ENCODE measurements around the gene SCYL2.
"Not testable (repeated sequence)": the region's sequence is repeated elsewhere in the genome, so short reads cannot be mapped to it uniquely, and the experiment has no call there.

SCYL2 gene

GRCh38 chr12:100263131-100263530 is 3.8 kb upstream of the SCYL2 start:
- no peak overlapping the region for H3K4me3 ChIP-seq (ENCODE audit: low read depth, low read length)
- H2AFZ ChIP-seq (ENCODE audit: low read length, unreplicated experiment) = no peak overlapping the region
- H3K4me1 ChIP-seq (ENCODE audit: control insufficient read depth, insufficient read depth, low read length, unreplicated experiment) = peaks cover 3% of the 10 kb centered on the region
- H3K27ac ChIP-seq (ENCODE audit: low read depth, low read length) = no peak overlapping the region
- no peaks in the 10 kb centered on the region for H3K27me3 ChIP-seq (ENCODE audit: insufficient read depth, low read length)
- peaks cover 7% of the 10 kb centered on the region for H3K79me2 ChIP-seq (ENCODE audit: control insufficient read depth, insufficient read depth, low read length, unreplicated experiment)
- no peaks in the 10 kb centered on the region for H3K36me3 ChIP-seq (ENCODE audit: insufficient read depth, low read length)

DNA sequence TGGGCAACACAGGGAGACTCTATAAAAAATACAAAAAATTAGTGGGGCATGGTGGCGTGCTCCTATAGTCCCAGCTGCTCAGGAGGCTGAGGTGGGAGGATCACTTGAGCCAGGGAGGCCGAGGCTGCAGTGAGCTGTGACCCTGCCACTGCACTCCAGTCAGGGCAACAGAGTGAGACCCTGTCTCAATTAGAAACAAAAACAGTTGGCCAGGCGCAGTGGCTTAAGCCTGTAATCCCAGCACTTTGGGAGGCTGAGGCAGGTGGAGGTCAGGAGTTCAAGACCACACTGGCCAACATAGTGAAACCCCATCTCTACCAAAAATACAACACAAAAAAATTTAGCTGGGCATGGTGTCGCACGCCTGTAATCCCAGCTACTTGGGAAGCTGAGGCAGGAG is 1.9 kb upstream of the SCYL2 start:
- H2AFZ ChIP-seq (ENCODE audit: low read length, unreplicated experiment); H3K27me3 ChIP-seq (ENCODE audit: insufficient read depth, low read length); H3K36me3 ChIP-seq (ENCODE audit: insufficient read depth, low read length); H3K4me3 ChIP-seq (ENCODE audit: low read depth, low read length); H3K27ac ChIP-seq (ENCODE audit: low read depth, low read length): not testable (repeated sequence)
- H3K4me1 ChIP-seq (ENCODE audit: control insufficient read depth, insufficient read depth, low read length, unreplicated experiment) = peaks cover 15% of the 10 kb centered on the region
- H3K79me2 ChIP-seq (ENCODE audit: control insufficient read depth, insufficient read depth, low read length, unreplicated experiment) = peaks cover 26% of the 10 kb centered on the region

- H3K4me1 ChIP-seq (ENCODE audit: control insufficient read depth, insufficient read depth, low read length, unreplicated experiment) = peaks cover 15% of the 10 kb centered on the region
- peak overlapping the region; percentile 96 for H3K4me3 ChIP-seq (ENCODE audit: low read depth, low read length)
- H3K36me3 ChIP-seq (ENCODE audit: insufficient read depth, low read length) = no peaks in the 10 kb centered on the region
- no peaks in the 10 kb centered on the region for H3K27me3 ChIP-seq (ENCODE audit: insufficient read depth, low read length)
- peak overlapping the region; percentile 96 for H2AFZ ChIP-seq (ENCODE audit: low read length, unreplicated experiment)
- H3K27ac ChIP-seq (ENCODE audit: low read depth, low read length) = no peak overlapping the region; the same call in 1 of the 2 replicates
- peaks cover 34% of the 10 kb centered on the region for H3K79me2 ChIP-seq (ENCODE audit: control insufficient read depth, insufficient read depth, low read length, unreplicated experiment)
These were observed 1.0 kb upstream of the SCYL2 start for GRCh38 chr12:100265732-100266584.

GRCh38 chr12:100266585-100266834 is 467 bp upstream of the SCYL2 start:
- H2AFZ ChIP-seq (ENCODE audit: low read length, unreplicated experiment) = peak overlapping the region; percentile 96
- no peaks in the 10 kb centered on the region for H3K36me3 ChIP-seq (ENCODE audit: insufficient read depth, low read length)
- H3K4me1 ChIP-seq (ENCODE audit: control insufficient read depth, insufficient read depth, low read length, unreplicated experiment) = peaks cover 15% of the 10 kb centered on the region
- H3K27ac ChIP-seq (ENCODE audit: low read depth, low read length) = peak overlapping the region; percentile 79; the same call in 1 of the 2 replicates
- H3K79me2 ChIP-seq (ENCODE audit: control insufficient read depth, insufficient read depth, low read length, unreplicated experiment) = peaks cover 37% of the 10 kb centered on the region
- H3K4me3 ChIP-seq (ENCODE audit: low read depth, low read length) = peak overlapping the region; percentile 96
- no peaks in the 10 kb centered on the region for H3K27me3 ChIP-seq (ENCODE audit: insufficient read depth, low read length)

DNA sequence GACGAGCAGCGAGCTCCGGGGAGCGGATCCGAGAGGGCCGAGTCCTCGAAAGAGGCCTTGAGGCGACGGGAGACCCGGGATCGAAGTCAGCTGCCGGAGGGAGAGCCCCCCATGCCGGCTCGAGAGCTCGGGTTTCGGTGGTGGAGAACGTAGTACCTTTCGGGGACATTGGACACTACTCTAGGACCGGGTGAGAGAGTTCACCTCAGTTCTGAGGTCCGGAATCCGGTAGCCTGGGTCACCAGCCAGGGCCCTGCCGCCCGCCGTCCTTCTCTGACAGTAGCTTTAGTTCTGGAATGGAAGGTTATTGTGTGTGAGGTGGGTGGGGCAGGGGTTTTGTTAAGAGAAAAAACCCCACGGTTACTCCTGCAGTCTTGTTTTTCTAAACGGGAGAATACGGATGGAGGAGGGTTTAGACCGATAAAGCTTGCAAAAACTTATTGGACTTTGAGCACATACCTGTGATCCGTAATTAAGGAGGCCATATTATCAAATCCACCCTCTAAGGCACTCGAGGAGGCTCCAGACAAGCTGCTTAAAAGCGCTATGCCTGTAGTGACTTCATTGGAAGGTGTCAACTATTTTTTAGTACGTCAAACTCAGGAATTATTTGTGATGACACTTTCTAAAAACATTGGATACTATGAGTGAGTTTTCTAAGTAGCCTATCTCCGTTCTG is 765 bp downstream of the SCYL2 start:
- Histone ChIP-seq H3K79me2 (ENCODE audit: control insufficient read depth, insufficient read depth, low read length, unreplicated experiment) (peaks cover 48% of the 10 kb centered on the region), H3K4me1 (ENCODE audit: control insufficient read depth, insufficient read depth, low read length, unreplicated experiment) (peaks cover 15% of the 10 kb centered on the region), H2AFZ (ENCODE audit: low read length, unreplicated experiment) (peak overlapping the region; percentile 26), H3K4me3 (ENCODE audit: low read depth, low read length) (peak overlapping the region; percentile 96), H3K27me3 (ENCODE audit: insufficient read depth, low read length) (no peaks in the 10 kb centered on the region), H3K36me3 (ENCODE audit: insufficient read depth, low read length) (no peaks in the 10 kb centered on the region), H3K27ac (ENCODE audit: low read depth, low read length) (peak overlapping the region; percentile 79)

GRCh38 chr12:100268835-100269564 is 2.0 kb downstream of the SCYL2 start:
- Histone ChIP-seq H2AFZ (ENCODE audit: low read length, unreplicated experiment) (no peak overlapping the region), H3K27me3 (ENCODE audit: insufficient read depth, low read length) (no peaks in the 10 kb centered on the region), H3K36me3 (ENCODE audit: insufficient read depth, low read length) (no peaks in the 10 kb centered on the region), H3K4me3 (ENCODE audit: low read depth, low read length) (peak overlapping the region; percentile 96), H3K79me2 (ENCODE audit: control insufficient read depth, insufficient read depth, low read length, unreplicated experiment) (peaks cover 60% of the 10 kb centered on the region), H3K4me1 (ENCODE audit: control insufficient read depth, insufficient read depth, low read length, unreplicated experiment) (peaks cover 15% of the 10 kb centered on the region), H3K27ac (ENCODE audit: low read depth, low read length) (0 out of 2 replicates have a peak overlapping the region, but pooled peaks have one; percentile 15)

DNA sequence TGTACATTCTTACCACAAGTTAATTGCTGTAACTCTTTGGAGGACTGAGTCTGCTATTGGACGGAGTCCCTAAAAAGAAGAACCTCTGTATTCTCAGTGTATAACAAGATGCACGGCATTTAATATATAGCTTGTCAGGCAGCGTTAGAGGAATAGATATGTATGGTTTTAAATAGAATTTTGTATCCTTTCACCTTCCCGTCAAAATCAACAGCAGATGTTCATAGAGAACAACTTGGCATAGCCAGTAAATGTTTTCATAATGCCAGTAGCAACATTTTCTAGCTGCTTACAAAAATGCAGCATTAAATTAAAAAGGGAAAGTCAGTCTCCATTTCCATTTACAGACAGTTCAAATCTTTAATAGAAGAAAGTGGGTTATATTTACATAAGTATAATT is 6.8 kb downstream of the SCYL2 start:
- peaks cover 77% of the 10 kb centered on the region for H3K79me2 ChIP-seq (ENCODE audit: control insufficient read depth, insufficient read depth, low read length, unreplicated experiment)
- peaks cover 9% of the 10 kb centered on the region for H3K4me1 ChIP-seq (ENCODE audit: control insufficient read depth, insufficient read depth, low read length, unreplicated experiment)
- no peaks in the 10 kb centered on the region for H3K27me3 ChIP-seq (ENCODE audit: insufficient read depth, low read length)
- H3K36me3 ChIP-seq (ENCODE audit: insufficient read depth, low read length) = peaks cover 8% of the 10 kb centered on the region
- no peak overlapping the region for H3K27ac ChIP-seq (ENCODE audit: low read depth, low read length)
- no peak overlapping the region for H3K4me3 ChIP-seq (ENCODE audit: low read depth, low read length)
- H2AFZ ChIP-seq (ENCODE audit: low read length, unreplicated experiment) = no peak overlapping the region

DNA sequence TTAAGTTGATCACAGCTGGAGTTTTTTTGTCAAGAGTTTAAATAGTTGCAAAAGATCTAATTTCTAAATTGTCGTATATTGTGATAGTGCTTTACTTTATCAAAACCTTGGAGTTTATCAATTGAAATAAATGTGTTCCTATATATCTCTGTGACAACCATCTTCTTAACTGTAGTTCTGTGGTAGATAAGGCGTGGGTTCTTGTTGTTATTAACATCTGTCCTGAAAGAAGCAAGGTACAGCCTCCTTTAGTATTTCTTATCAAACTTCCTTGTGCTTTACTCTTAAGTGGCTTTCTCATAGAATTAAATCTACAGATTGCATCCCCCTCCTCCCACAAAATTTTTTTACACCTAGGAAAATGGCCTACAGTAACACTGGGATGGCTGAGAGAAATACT is 7.3 kb downstream of the SCYL2 start:
- no peak overlapping the region for H3K27ac ChIP-seq (ENCODE audit: low read depth, low read length)
- H3K36me3 ChIP-seq (ENCODE audit: insufficient read depth, low read length) = peaks cover 8% of the 10 kb centered on the region
- no peaks in the 10 kb centered on the region for H3K27me3 ChIP-seq (ENCODE audit: insufficient read depth, low read length)
- H3K4me3 ChIP-seq (ENCODE audit: low read depth, low read length) = no peak overlapping the region
- no peak overlapping the region for H2AFZ ChIP-seq (ENCODE audit: low read length, unreplicated experiment)
- H3K4me1 ChIP-seq (ENCODE audit: control insufficient read depth, insufficient read depth, low read length, unreplicated experiment) = peaks cover 5% of the 10 kb centered on the region
- peaks cover 77% of the 10 kb centered on the region for H3K79me2 ChIP-seq (ENCODE audit: control insufficient read depth, insufficient read depth, low read length, unreplicated experiment)

DNA sequence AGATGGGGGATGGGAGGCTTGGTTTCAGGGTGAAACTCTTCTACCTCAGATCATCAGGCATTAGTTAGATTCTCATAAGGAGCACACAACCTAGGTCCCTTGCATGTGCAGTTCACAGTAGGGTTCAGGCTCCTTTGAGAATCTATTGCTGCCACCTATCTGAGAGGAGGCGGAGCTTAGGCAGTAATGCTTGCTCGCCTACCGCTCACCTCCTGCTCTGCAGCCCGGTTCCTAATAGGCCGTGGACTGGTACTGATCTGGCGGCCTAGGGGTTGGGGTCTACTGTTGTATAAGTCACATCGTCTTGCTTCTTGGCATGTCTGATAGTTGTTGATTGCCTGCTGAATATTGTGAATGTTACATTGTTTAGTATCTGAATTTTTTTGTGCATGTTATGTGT is 12.2 kb downstream of the SCYL2 start:
- Histone ChIP-seq H3K4me3 (ENCODE audit: low read depth, low read length) (no peak overlapping the region), H3K27me3 (ENCODE audit: insufficient read depth, low read length) (no peaks in the 10 kb centered on the region), H3K4me1 (ENCODE audit: control insufficient read depth, insufficient read depth, low read length, unreplicated experiment) (no peaks in the 10 kb centered on the region), H3K36me3 (ENCODE audit: insufficient read depth, low read length) (peaks cover 14% of the 10 kb centered on the region), H3K27ac (ENCODE audit: low read depth, low read length) (no peak overlapping the region), H2AFZ (ENCODE audit: low read length, unreplicated experiment) (no peak overlapping the region), H3K79me2 (ENCODE audit: control insufficient read depth, insufficient read depth, low read length, unreplicated experiment) (peaks cover 43% of the 10 kb centered on the region)

GRCh38 chr12:100279607-100280244 is 12.7 kb downstream of the SCYL2 start:
- Histone ChIP-seq H3K27me3 (ENCODE audit: insufficient read depth, low read length) (no peaks in the 10 kb centered on the region), H2AFZ (ENCODE audit: low read length, unreplicated experiment) (no peak overlapping the region), H3K4me3 (ENCODE audit: low read depth, low read length) (no peak overlapping the region), H3K27ac (ENCODE audit: low read depth, low read length) (no peak overlapping the region), H3K79me2 (ENCODE audit: control insufficient read depth, insufficient read depth, low read length, unreplicated experiment) (peaks cover 37% of the 10 kb centered on the region), H3K36me3 (ENCODE audit: insufficient read depth, low read length) (peaks cover 14% of the 10 kb centered on the region), H3K4me1 (ENCODE audit: control insufficient read depth, insufficient read depth, low read length, unreplicated experiment) (no peaks in the 10 kb centered on the region)
